Thyroid gland (tissue), 4 donors: ENCODE data around the gene DNAAF5.

Experiments used
- POLR2A ChIP-seq, 2 donors: fragments of 450-650 bp; IDR thresholded peaks; one replicate each; pipeline ENCODE4 v1.6.1; 2017; ENCODE audit warnings: antibody characterized with exemption in 2 of 2, mild to moderate bottlenecking in 2 of 2, moderate library complexity in 1 of 2
- TF ChIP-seq, protein P1 (sequence below), 6 experiments: fragments of 200-600 bp in 3 of 6; fragments of 450-650 bp in 3 of 6; sonication (generic) in 3 of 6; IDR thresholded peaks; one replicate each; pipeline ENCODE4 v1.5.1; 2016 to 2019; ENCODE audit warnings: antibody characterized with exemption in 6 of 6, mild to moderate bottlenecking in 2 of 6, inconsistent platforms in 1 of 6, moderate library complexity in 1 of 6

DNA sequence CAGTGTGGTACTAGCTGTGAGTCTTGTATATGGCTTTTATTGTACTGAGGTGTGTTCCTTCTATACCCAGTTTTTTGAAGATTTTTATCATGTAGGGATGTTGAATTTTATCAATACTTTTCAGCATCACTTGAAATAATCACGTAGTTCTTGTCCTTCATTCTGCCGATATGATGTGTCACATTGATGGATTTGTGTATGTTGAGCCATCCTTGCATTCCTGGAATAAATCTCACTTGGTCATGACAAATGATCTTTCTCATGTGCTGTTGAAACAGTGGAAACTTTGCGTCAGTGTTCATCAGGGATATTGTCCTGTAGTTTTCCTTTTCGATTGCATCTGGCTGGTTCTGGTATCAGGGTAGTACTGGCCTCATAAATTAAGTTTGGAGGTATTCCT is 7.7 kb downstream of the DNAAF5 start:
- TF ChIP-seq, protein P1, sequence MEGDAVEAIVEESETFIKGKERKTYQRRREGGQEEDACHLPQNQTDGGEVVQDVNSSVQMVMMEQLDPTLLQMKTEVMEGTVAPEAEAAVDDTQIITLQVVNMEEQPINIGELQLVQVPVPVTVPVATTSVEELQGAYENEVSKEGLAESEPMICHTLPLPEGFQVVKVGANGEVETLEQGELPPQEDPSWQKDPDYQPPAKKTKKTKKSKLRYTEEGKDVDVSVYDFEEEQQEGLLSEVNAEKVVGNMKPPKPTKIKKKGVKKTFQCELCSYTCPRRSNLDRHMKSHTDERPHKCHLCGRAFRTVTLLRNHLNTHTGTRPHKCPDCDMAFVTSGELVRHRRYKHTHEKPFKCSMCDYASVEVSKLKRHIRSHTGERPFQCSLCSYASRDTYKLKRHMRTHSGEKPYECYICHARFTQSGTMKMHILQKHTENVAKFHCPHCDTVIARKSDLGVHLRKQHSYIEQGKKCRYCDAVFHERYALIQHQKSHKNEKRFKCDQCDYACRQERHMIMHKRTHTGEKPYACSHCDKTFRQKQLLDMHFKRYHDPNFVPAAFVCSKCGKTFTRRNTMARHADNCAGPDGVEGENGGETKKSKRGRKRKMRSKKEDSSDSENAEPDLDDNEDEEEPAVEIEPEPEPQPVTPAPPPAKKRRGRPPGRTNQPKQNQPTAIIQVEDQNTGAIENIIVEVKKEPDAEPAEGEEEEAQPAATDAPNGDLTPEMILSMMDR (IDR thresholded peaks at IDR 0.05), result no peak
- TF ChIP-seq POLR2A (IDR thresholded peaks at IDR 0.05), result no peak
